Spleen (tissue), 11 donors: ENCODE results near the gene SLFN14. TPM values are rescaled to one million over a fixed set of nuclear protein-coding genes. Genes with fewer than 3 reads are reported as not detected.

Source experiments
- DNase-seq: peaks from one replicate; pipeline ENCODE4 v3.0.0-alpha.2; 2020
- H3K27ac ChIP-seq, 8 donors: fragments of 200-600 bp; sonication (generic) in 7 of 8; 1 replicate in 4 of 8; 2 replicates in 4 of 8; pipeline versions ENCODE4 v1.5.0 to v1.8.0; 2016 to 2021; ENCODE audit warnings: inconsistent platforms in 4 of 8, mild to moderate bottlenecking in 4 of 8, moderate library complexity in 1 of 8
- H3K27me3 ChIP-seq, 7 donors: fragments of 200-600 bp; sonication (generic) in 6 of 7; replicated peaks in 1 of 7; 1 replicate in 4 of 7; 2 replicates in 3 of 7; pipeline versions ENCODE4 v1.5.0 to v1.8.0; 2016 to 2021; ENCODE audit warnings: inconsistent platforms in 3 of 7, mild to moderate bottlenecking in 1 of 7
- H3K36me3 ChIP-seq, 6 donors: fragments of 200-600 bp; sonication (generic) in 5 of 6; 1 replicate in 4 of 6; 2 replicates in 2 of 6; pipeline versions ENCODE4 v1.5.0 to v1.8.0; 2016 to 2021; ENCODE audit warnings: inconsistent platforms in 2 of 6
- H3K4me1 ChIP-seq, 6 donors: fragments of 200-600 bp; sonication (generic) in 5 of 6; 1 replicate in 3 of 6; 2 replicates in 3 of 6; pipeline versions ENCODE4 v1.5.0 to v1.8.0; 2016 to 2021; ENCODE audit warnings: inconsistent platforms in 3 of 6
- H3K4me3 ChIP-seq, 8 donors: fragments of 200-600 bp; sonication (generic) in 7 of 8; 1 replicate in 4 of 8; 2 replicates in 4 of 8; pipeline versions ENCODE4 v1.5.0 to v1.8.0; 2016 to 2021; ENCODE audit warnings: inconsistent platforms in 4 of 8, mild to moderate bottlenecking in 4 of 8, moderate library complexity in 2 of 8
- H3K9me3 ChIP-seq, 8 donors: fragments of 200-600 bp; sonication (generic) in 7 of 8; 1 replicate in 4 of 8; 2 replicates in 4 of 8; pipeline versions ENCODE4 v1.5.0 to v1.8.0; 2016 to 2021; ENCODE audit warnings: inconsistent platforms in 4 of 8
- CTCF ChIP-seq, 11 experiments: fragments of 200-600 bp in 7 of 11; fragments of 450-650 bp in 4 of 11; sonication (generic) in 4 of 11; IDR thresholded peaks in 8 of 11; conservative IDR thresholded peaks in 3 of 11; 1 replicate in 7 of 11; 2 replicates in 4 of 11; pipeline versions ENCODE4 v1.4.0 to v1.8.0; 2016 to 2021; ENCODE audit warnings: antibody characterized with exemption in 11 of 11, inconsistent platforms in 4 of 11, mild to moderate bottlenecking in 1 of 11
- POLR2A ChIP-seq, 3 donors: fragments of 450-650 bp; IDR thresholded peaks; one replicate each; pipeline ENCODE4 v1.5.1; 2017; ENCODE audit warnings: antibody characterized with exemption in 3 of 3, mild to moderate bottlenecking in 1 of 3
- POLR2AphosphoS5 ChIP-seq, 3 donors: sonication (generic); formaldehyde crosslinking; IDR thresholded peaks; one replicate each; pipeline ENCODE4 v1.5.1; 2017; ENCODE audit warnings: antibody characterized with exemption in 3 of 3
- WGBS, 5 donors: extraction: QIAGEN DNeasy Blood & Tissue Kit in 3 of 5; methylation state at CpG; one replicate each; pipeline versions ENCODE4 v1.1.5 to v1.1.7; 2013 to 2018; 5-methylcytosine and 5-hydroxymethylcytosine counted together
- intact Hi-C: fragments of 100-400 bp; cut with DNase I; formaldehyde crosslinking; loops from one replicate; pipeline ENCODE4 v1.15.0; 2023; ENCODE audit warnings: low total_unique reads
- polyA plus RNA-seq, 3 donors: library from polyadenylated mRNA; stranded (reverse); fragments of 200-250 nt; gene quantifications; one replicate each; pipeline ENCODE4 v1.2.1, GENCODE V29; 2013
- total RNA-seq, 7 donors: library from RNA; depleted of rRNA in 3 of 7; stranded (reverse); fragments of >200 nt in 3 of 7; fragmentation: NEBNext Ultra II Directional in 4 of 7; extraction: Animal tissue kit (Norgen Biotek cat#: 25700) in 4 of 7; gene quantifications; one replicate each; pipeline versions ENCODE4 v1.1.0 to v1.2.1, GENCODE V29; 2016 to 2021
- donor health status: healthy with polysubstance abuse.
- donor health status: DM: no; HTN: no; CAD: no; lungs with moderate emphysema.
- donor health status: DM: no; HTN: no; CAD: no.
- donor health status: Bipolar disorder and iron deficiency.
- donor health status: healthy.
- donor health status: DM: no; HTN: no; CAD: no.
- donor health status: DM: yes; HTN: yes; CAD: no.

Gene SLFN14
- total and polyA plus RNA-seq, 10 donors, result 0.03 to 6.2 (median 0.52) TPM; not detected in 1

GRCh38 chr17:35553310-35553709, 7.3 kb downstream of the SLFN14 start:
- Histone ChIP-seq H3K36me3 (no peaks in the 10 kb centered on the region), H3K27me3 (no peaks in the 10 kb centered on the region), H3K4me3 (no peak overlapping the region), H3K4me1 (no peaks in the 10 kb centered on the region), H3K9me3 (no peaks in the 10 kb centered on the region), H3K27ac (no peak overlapping the region)
- DNase-seq, result no peak
- intact Hi-C loops, result no loop called here
- TF ChIP-seq CTCF (IDR thresholded peaks at IDR 0.05 in 8 of 11, conservative IDR thresholded peaks at IDR 0.05 in 3 of 11) (no peak), POLR2A (IDR thresholded peaks at IDR 0.05) (no peak), POLR2AphosphoS5 (IDR thresholded peaks at IDR 0.05) (no peak)
- 79 to 92% (median 91%) methylated on average over 4 of the region's 4 CpGs for WGBS, 5 donors

- no peak overlapping the region for H3K27ac ChIP-seq
- H3K4me3 ChIP-seq, result no peak overlapping the region
- intact Hi-C loops, result no loop called here
- 88 to 96% (median 95%) methylated on average over 1 of the region's 1 CpG for WGBS, 5 donors
- no peaks in the 10 kb centered on the region for H3K36me3 ChIP-seq
- TF ChIP-seq POLR2AphosphoS5 (IDR thresholded peaks at IDR 0.05), result no peak
- TF ChIP-seq CTCF (IDR thresholded peaks at IDR 0.05 in 8 of 11, conservative IDR thresholded peaks at IDR 0.05 in 3 of 11), result no peak
- no peak for TF ChIP-seq POLR2A (IDR thresholded peaks at IDR 0.05)
- peaks cover 0 to 14% (median under 1%) of the 10 kb centered on the region in 6 donors for H3K4me1 ChIP-seq
- H3K27me3 ChIP-seq, result no peaks in the 10 kb centered on the region
- DNase-seq, result no peak
- H3K9me3 ChIP-seq, result no peaks in the 10 kb centered on the region
Measured at GRCh38 chr17:35548978-35549377, 11.6 kb downstream of the SLFN14 start.

- no peaks in the 10 kb centered on the region for H3K9me3 ChIP-seq
- intact Hi-C loops, result no loop called here
- no peaks in the 10 kb centered on the region for H3K36me3 ChIP-seq
- H3K4me1 ChIP-seq, result peaks cover 0 to 20% (median 6%) of the 10 kb centered on the region in 6 donors
- no peak for DNase-seq
- TF ChIP-seq CTCF (IDR thresholded peaks at IDR 0.05 in 8 of 11, conservative IDR thresholded peaks at IDR 0.05 in 3 of 11) (no peak), POLR2AphosphoS5 (IDR thresholded peaks at IDR 0.05) (no peak), POLR2A (IDR thresholded peaks at IDR 0.05) (no peak)
- peak overlapping the region in 3 of 8 donors; percentile 11 to 22 (median 21) for H3K27ac ChIP-seq
- no peak overlapping the region for H3K4me3 ChIP-seq
- WGBS, 5 donors, result 80 to 87% (median 81%) methylated on average over 8 of the region's 8 CpGs
- no peaks in the 10 kb centered on the region for H3K27me3 ChIP-seq
Measured at GRCh38 chr17:35548208-35548810, 12.3 kb downstream of the SLFN14 start.

- Histone ChIP-seq H3K36me3 (no peaks in the 10 kb centered on the region), H3K27me3 (no peaks in the 10 kb centered on the region), H3K27ac (no peak overlapping the region), H3K9me3 (no peaks in the 10 kb centered on the region), H3K4me3 (no peak overlapping the region), H3K4me1 (peaks cover 8 to 39% (median 23%) of the 10 kb centered on the region in 6 donors)
- no peak for DNase-seq
- WGBS, 5 donors, result 73 to 83% (median 81%) methylated on average over 1 of the region's 1 CpG
- TF ChIP-seq CTCF (IDR thresholded peaks at IDR 0.05 in 8 of 11, conservative IDR thresholded peaks at IDR 0.05 in 3 of 11), result no peak
- no peak for TF ChIP-seq POLR2AphosphoS5 (IDR thresholded peaks at IDR 0.05)
- no peak for TF ChIP-seq POLR2A (IDR thresholded peaks at IDR 0.05)
- intact Hi-C loops, result no loop called here
Measured at GRCh38 chr17:35546487-35546886, 14.1 kb downstream of the SLFN14 start.
